Lower leg skin (tissue), 4 donors: Measurements from ENCODE around the gene C9orf78. TPM values are rescaled to one million over a fixed set of nuclear protein-coding genes. Genes with fewer than 3 reads are reported as not detected.

Source experiments
- DNase-seq, 2 donors: peaks; one replicate each; pipeline ENCODE4 v3.0.0-alpha.2; 2019; ENCODE audit warnings: low spot score in 2 of 2
- H3K4me3 ChIP-seq: fragments of 200-600 bp; sonication (generic); 2 replicates; pipeline ENCODE4 v1.5.1; 2017; ENCODE audit warnings: mild to moderate bottlenecking, low read depth; ENCODE audit not compliant: poor library complexity, severe bottlenecking
- POLR2A ChIP-seq, 2 donors: fragments of 450-650 bp; IDR thresholded peaks; one replicate each; pipeline ENCODE4 v1.6.1; 2016 to 2017; ENCODE audit warnings: antibody characterized with exemption in 2 of 2, mild to moderate bottlenecking in 1 of 2, moderate library complexity in 1 of 2
- WGBS, 2 donors: methylation state at CpG; one replicate each; pipeline ENCODE4 v1.1.5; 2018; 5-methylcytosine and 5-hydroxymethylcytosine counted together
- intact Hi-C: fragments of 100-400 bp; cut with DNase I; formaldehyde crosslinking; loops from one replicate; pipeline ENCODE4 v1.15.0; 2023; ENCODE audit warnings: low total_unique reads
- total RNA-seq, 4 donors: library from RNA; depleted of rRNA; stranded (reverse); fragments of >200 nt; gene quantifications; one replicate each; pipeline ENCODE4 v1.1.0, GENCODE V29; 2016
- TF ChIP-seq, protein P1 (sequence below), 3 donors: fragments of 450-650 bp; IDR thresholded peaks; one replicate each; pipeline ENCODE4 v1.5.1; 2016; ENCODE audit warnings: antibody characterized with exemption in 3 of 3, mild to moderate bottlenecking in 3 of 3, moderate library complexity in 2 of 3

The C9orf78 gene
- total RNA-seq, 4 donors from 2014 or later = 56.3 to 105 (median 61.3) TPM

GRCh38 chr9:129857207-129857606 lies 22.1 kb upstream of the C9orf78 start:
- no peak for DNase-seq
- no peak for TF ChIP-seq POLR2A (IDR thresholded peaks at IDR 0.05)
- TF ChIP-seq, protein P1, sequence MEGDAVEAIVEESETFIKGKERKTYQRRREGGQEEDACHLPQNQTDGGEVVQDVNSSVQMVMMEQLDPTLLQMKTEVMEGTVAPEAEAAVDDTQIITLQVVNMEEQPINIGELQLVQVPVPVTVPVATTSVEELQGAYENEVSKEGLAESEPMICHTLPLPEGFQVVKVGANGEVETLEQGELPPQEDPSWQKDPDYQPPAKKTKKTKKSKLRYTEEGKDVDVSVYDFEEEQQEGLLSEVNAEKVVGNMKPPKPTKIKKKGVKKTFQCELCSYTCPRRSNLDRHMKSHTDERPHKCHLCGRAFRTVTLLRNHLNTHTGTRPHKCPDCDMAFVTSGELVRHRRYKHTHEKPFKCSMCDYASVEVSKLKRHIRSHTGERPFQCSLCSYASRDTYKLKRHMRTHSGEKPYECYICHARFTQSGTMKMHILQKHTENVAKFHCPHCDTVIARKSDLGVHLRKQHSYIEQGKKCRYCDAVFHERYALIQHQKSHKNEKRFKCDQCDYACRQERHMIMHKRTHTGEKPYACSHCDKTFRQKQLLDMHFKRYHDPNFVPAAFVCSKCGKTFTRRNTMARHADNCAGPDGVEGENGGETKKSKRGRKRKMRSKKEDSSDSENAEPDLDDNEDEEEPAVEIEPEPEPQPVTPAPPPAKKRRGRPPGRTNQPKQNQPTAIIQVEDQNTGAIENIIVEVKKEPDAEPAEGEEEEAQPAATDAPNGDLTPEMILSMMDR (IDR thresholded peaks at IDR 0.05) = no peak
- WGBS, 2 donors = 89 to 96% methylated on average over 7 of the region's 7 CpGs
- H3K4me3 ChIP-seq = no peak overlapping the region
- intact Hi-C loops = no loop called here

GRCh38 chr9:129854588-129855110 lies 19.6 kb upstream of the C9orf78 start:
- no peak overlapping the region for H3K4me3 ChIP-seq
- 91 to 92% methylated on average over 4 of the region's 4 CpGs for WGBS, 2 donors
- TF ChIP-seq POLR2A (IDR thresholded peaks at IDR 0.05) = no peak
- TF ChIP-seq, protein P1 (IDR thresholded peaks at IDR 0.05) = no peak
- no peak for DNase-seq
- intact Hi-C loops = no loop called here

- intact Hi-C loops = no loop called here
- 48 to 57% methylated on average over 3 of the region's 3 CpGs for WGBS, 2 donors
- TF ChIP-seq POLR2A (IDR thresholded peaks at IDR 0.05) = no peak
- TF ChIP-seq, protein P1 (IDR thresholded peaks at IDR 0.05) = no peak
- DNase-seq = no peak
- no peak overlapping the region for H3K4me3 ChIP-seq
Measured at GRCh38 chr9:129853614-129854013, 18.5 kb upstream of the C9orf78 start.

DNA sequence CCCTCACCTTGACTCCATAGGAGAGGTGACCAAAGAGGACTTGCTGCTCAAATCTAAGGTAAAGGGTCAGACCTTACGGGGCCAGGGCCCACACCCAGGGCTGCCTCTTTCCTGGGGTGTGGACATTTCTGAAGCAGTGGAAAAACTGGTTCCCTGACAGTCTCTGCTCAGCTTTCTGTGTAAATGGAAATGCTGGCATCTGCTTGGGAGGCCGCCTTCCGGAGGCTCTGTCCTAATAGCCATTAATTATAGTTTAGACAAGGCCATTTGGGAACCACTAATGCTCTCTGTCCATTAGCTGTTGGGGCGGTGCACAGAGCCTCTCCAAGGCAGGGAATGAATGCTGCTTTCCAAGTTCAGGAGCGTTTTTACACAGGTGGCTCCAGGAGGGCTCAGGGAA lies 17.5 kb upstream of the C9orf78 start:
- TF ChIP-seq, protein P1 (IDR thresholded peaks at IDR 0.05) = no peak
- TF ChIP-seq POLR2A (IDR thresholded peaks at IDR 0.05) = no peak
- intact Hi-C loops = no loop called here
- DNase-seq = no peak

GRCh38 chr9:129851821-129852220 lies 16.7 kb upstream of the C9orf78 start:
- DNase-seq = no peak
- WGBS, 2 donors = 85 to 86% methylated on average over 5 of the region's 5 CpGs
- no peak overlapping the region for H3K4me3 ChIP-seq
- no peak for TF ChIP-seq POLR2A (IDR thresholded peaks at IDR 0.05)
- TF ChIP-seq, protein P1 (IDR thresholded peaks at IDR 0.05) = no peak
- intact Hi-C loops = no loop called here

More for the DNA sequence above, 17.5 kb upstream of the C9orf78 start:
- 65 to 67% methylated on average over 5 of the region's 5 CpGs for WGBS, 2 donors
- H3K4me3 ChIP-seq = no peak overlapping the region
